Nephron progenitor cell (in vitro differentiated cells): ENCODE data around the gene MORF4L2.
"Not testable (repeated sequence)": the region's sequence is repeated elsewhere in the genome, so short reads cannot be mapped to it uniquely, and the experiment has no call there.

Experiments used
- DNase-seq: peaks from one replicate; pipeline ENCODE4 v3.0.0; 2021
- H3K27ac Mint-ChIP-seq: 2 replicates; pipeline ENCODE4 v1.8.0; 2021; ENCODE audit warnings: mild to moderate bottlenecking, moderate library complexity, mixed read lengths
- H3K27me3 Mint-ChIP-seq: 2 replicates; pipeline ENCODE4 v1.8.0; 2021; ENCODE audit warnings: mild to moderate bottlenecking, low read depth, mixed read lengths; ENCODE audit not compliant: poor library complexity
- H3K36me3 Mint-ChIP-seq: 2 replicates; pipeline ENCODE4 v1.8.0; 2021; ENCODE audit warnings: low read depth, mixed read lengths
- H3K4me1 Mint-ChIP-seq: 2 replicates; pipeline ENCODE4 v1.8.0; 2021; ENCODE audit warnings: mixed read lengths
- H3K4me3 Mint-ChIP-seq: 2 replicates; pipeline ENCODE4 v1.8.0; 2021; ENCODE audit warnings: mild to moderate bottlenecking, moderate library complexity, mixed read lengths
- H3K9me3 Mint-ChIP-seq: 2 replicates; pipeline ENCODE4 v1.8.0; 2021; ENCODE audit warnings: mild to moderate bottlenecking, moderate library complexity, mixed read lengths
- TF ChIP-seq, protein P1 (sequence below): fragments of 200-600 bp; sonication (generic); IDR thresholded peaks from 2 replicates; pipeline ENCODE4 v1.5.0; 2021; ENCODE audit warnings: antibody characterized with exemption

Gene MORF4L2

DNA sequence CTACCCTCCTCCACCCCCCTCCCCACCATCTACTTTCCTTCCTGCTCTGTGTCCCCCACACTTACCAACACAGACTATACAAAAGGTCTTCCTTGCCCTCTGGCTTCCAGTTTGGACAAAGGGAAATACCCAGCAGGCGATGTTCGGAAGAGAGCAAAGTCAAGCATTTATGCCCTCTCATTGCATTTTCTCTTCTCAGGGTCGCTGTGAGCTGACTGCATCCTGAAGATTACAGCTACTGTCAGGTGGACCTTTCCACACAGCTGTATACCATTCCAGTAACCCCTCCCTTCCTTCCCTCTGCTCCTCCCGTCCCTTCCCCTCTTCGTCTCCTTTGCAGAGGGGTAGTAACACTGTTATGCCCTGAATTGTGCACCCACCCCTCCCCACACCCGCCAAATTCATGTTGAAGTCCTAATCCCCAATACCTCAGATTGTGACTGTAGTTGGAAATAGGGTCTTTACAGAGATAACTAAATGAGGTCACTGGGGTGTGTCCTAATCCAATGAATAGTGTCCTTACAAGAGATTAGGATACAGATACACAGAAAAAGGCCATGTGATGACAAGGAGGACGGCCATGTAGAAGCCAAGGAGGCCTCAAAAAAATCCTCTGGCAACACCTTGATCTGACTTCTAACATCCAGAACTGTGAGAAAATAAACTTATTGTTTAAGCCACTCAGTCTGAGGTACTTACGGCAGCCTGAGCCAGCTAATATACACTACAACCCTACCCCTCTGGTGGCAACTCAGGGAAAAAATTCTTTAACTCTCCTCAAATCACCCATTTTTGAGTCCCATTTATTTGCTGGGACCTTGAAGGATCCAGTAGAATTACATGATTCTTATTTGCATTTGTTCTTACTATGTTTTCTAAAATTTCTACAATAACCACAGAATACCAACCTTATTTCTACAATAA, 11.7 kb downstream of the MORF4L2 start:
- Mint-ChIP-seq H3K27ac (no peak overlapping the region), H3K36me3 (peaks cover 36% of the 10 kb centered on the region), H3K4me1 (no peaks in the 10 kb centered on the region), H3K4me3 (no peak overlapping the region), H3K27me3 (peaks cover 4% of the 10 kb centered on the region), H3K9me3 (peaks cover 3% of the 10 kb centered on the region)
- TF ChIP-seq, protein P1, sequence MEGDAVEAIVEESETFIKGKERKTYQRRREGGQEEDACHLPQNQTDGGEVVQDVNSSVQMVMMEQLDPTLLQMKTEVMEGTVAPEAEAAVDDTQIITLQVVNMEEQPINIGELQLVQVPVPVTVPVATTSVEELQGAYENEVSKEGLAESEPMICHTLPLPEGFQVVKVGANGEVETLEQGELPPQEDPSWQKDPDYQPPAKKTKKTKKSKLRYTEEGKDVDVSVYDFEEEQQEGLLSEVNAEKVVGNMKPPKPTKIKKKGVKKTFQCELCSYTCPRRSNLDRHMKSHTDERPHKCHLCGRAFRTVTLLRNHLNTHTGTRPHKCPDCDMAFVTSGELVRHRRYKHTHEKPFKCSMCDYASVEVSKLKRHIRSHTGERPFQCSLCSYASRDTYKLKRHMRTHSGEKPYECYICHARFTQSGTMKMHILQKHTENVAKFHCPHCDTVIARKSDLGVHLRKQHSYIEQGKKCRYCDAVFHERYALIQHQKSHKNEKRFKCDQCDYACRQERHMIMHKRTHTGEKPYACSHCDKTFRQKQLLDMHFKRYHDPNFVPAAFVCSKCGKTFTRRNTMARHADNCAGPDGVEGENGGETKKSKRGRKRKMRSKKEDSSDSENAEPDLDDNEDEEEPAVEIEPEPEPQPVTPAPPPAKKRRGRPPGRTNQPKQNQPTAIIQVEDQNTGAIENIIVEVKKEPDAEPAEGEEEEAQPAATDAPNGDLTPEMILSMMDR, result no peak
- DNase-seq, result no peak

DNA sequence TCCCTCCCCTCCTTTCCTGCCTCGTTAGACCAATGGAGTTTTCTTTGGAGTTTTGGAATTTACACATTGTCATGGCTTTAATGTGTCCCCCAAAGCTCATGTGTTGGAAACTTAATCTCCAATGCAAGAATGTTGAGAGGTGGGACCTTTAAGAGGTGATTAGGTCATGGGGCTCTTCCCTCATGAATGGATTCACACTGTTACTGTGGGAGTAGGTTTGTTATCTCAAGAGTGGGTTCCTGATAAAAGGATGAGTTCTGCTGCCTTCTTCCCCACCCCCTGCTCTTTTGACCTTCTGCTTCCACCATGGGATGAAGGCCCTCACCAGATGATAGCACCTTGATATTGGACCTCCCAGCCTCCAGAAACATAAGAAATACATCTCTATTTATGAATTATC, 16.8 kb downstream of the MORF4L2 start:
- no peak overlapping the region for H3K27ac Mint-ChIP-seq
- peaks cover 17% of the 10 kb centered on the region for H3K27me3 Mint-ChIP-seq
- no peaks in the 10 kb centered on the region for H3K4me1 Mint-ChIP-seq
- no peaks in the 10 kb centered on the region for H3K36me3 Mint-ChIP-seq
- TF ChIP-seq, protein P1, result no peak
- H3K9me3 Mint-ChIP-seq, result peaks cover 8% of the 10 kb centered on the region
- no peak overlapping the region for H3K4me3 Mint-ChIP-seq
- DNase-seq, result no peak

DNA sequence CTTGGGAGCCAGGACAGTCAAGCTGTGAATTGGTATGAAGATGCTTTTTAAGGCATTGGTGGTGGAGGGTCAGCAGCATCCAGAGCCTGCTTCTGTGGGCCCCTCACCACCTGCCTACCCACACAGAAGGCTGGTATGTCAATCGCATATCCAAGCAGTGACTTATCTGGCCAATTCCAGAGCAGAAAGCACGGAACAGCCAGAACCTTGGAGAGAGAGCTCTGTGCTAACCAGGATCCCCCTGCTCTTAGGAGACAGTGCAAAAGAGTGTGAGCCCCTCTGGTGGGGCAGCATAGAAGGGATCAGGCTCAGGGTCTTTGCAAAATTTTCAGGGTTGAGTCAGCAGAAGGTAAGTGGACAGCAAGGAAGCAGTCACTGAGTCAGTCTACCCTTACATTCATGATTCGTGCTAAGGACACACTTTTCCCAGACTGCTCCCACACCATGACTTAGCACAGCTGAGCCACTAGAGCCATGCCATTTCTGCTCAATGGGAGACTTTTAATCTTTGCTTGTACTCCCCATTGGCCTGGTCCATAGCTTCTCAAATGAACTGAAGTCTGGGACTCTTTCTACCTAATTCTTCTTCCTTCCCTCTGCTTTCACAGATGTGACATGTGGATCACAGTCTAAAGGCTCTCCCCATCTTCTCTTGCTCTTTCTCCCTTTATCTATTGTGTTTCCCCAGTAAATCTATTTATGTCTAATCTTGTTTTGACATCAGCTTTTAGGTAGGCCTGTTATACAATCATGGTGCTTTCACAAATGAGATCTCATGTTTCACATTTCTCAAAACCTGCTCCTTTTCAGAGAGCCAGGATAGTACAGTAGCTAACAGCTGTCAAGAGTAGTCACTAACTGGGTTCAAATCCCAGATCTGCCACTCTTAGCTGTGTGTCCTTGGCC, 20.0 kb downstream of the MORF4L2 start:
- Mint-ChIP-seq H3K9me3 (peaks cover 16% of the 10 kb centered on the region), H3K36me3 (no peaks in the 10 kb centered on the region), H3K27ac (no peak overlapping the region), H3K27me3 (peaks cover 32% of the 10 kb centered on the region), H3K4me1 (peaks cover 8% of the 10 kb centered on the region), H3K4me3 (no peak overlapping the region)
- TF ChIP-seq, protein P1, result no peak
- no peak for DNase-seq

DNA sequence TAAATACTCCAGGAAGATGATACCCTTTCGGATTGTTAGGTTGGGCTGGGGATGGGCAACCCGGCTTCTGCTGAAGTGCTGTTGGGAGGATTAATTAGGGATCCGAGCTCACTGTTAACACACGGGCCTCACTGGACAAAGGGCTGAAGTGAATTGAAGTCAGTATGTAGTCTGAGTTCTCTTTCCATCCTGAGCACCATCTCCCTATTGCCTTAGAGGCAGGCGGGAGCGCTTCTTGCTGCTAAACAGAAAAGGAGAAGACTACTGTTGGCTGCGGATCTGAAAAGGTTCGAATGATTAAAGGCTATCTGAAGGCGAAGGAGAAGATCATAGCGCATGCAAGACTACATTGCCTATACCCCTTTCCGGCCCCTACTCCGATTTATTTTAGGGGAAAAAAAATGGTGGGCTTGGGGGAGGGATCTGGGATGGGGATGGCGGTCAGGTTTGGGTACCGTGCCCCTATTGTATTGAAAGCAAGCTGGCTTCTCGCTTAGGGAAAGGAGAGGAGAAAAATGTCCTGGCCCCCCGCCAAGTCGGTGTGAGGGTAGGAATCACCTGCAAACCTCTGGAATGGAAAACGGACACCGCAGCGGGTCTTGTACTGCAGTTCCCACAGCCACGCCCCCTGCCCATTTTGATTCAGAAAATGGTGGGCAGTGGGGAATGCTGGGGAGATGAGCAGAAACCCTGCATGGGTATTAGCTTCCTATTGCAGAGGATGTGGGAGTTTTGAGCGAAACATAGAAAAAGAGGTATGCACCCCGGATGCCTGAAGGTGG, 22.3 kb downstream of the MORF4L2 start:
- peaks cover 22% of the 10 kb centered on the region for H3K9me3 Mint-ChIP-seq
- H3K27ac Mint-ChIP-seq, result no peak overlapping the region
- peaks cover 34% of the 10 kb centered on the region for H3K27me3 Mint-ChIP-seq
- DNase-seq, result peak; percentile 10
- H3K4me3 Mint-ChIP-seq, result peak overlapping the region; percentile 74
- peaks cover 8% of the 10 kb centered on the region for H3K4me1 Mint-ChIP-seq
- no peaks in the 10 kb centered on the region for H3K36me3 Mint-ChIP-seq
- TF ChIP-seq, protein P1, result no peak

DNA sequence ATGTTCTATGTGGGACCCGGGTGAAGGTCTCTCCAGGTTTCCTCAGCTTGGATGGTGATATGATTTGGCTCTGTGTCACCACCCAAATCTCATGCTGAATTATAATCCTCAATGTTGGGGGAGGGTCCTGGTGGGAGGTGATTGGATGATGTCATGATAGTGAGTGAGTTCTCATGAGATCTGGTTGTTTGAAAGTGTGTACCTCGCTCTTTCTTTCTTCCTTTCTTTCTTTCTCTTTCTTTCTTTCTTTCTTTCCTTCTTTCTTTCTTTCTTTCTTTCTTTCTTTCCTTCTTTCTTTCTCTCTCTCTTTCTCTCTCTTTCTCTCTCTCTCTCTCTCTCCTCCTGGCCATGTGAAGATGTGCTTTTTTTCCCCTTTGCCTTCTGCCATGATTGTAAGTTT, 27.0 kb downstream of the MORF4L2 start:
- Mint-ChIP-seq H3K27me3 (peaks cover 19% of the 10 kb centered on the region), H3K9me3 (peaks cover 32% of the 10 kb centered on the region), H3K4me1 (peaks cover 26% of the 10 kb centered on the region)
- H3K4me3 Mint-ChIP-seq, H3K27ac Mint-ChIP-seq, DNase-seq, H3K36me3 Mint-ChIP-seq: not testable (repeated sequence)
